GM18873 (cell line): ENCODE measurements around the gene USP17L12.
"Not testable (repeated sequence)": the region's sequence is repeated elsewhere in the genome, so short reads cannot be mapped to it uniquely, and the experiment has no call there.

Experiments used
- ATAC-seq: cut with Tn5 transposase; IDR thresholded peaks from one replicate; pipeline ENCODE4 v1.9.1; 2021; ENCODE audit warnings: mild to moderate bottlenecking, moderate library complexity, moderate number of reproducible peaks; ENCODE audit not compliant: unreplicated experiment, low FRiP score

The USP17L12 gene, protein sequence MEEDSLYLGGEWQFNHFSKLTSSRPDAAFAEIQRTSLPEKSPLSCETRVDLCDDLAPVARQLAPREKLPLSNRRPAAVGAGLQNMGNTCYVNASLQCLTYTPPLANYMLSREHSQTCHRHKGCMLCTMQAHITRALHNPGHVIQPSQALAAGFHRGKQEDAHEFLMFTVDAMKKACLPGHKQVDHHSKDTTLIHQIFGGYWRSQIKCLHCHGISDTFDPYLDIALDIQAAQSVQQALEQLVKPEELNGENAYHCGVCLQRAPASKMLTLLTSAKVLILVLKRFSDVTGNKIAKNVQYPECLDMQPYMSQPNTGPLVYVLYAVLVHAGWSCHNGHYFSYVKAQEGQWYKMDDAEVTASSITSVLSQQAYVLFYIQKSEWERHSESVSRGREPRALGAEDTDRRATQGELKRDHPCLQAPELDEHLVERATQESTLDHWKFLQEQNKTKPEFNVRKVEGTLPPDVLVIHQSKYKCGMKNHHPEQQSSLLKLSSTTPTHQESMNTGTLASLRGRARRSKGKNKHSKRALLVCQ

DNA sequence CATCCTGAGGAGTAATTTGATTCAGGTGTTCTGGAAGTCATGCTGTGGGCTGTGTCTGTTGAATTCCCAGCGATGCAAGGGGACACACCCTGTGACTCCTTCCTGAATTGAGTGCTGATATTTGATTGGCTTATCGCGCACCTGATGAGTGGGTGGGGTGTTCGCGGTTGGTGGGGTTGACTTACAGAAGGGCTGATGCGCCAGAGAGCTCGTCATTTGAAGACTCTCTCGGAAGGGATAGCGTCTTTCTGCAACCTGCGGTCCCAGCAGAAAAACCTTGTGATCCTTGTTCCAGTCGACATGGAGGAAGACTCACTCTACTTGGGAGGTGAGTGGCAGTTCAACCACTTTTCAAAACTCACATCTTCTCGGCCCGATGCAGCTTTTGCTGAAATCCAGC is at the start of gene USP17L12:
TSS of gene USP17L12 (plus strand) at position 301 of the 400 bp plus-strand sequence. CDS start at position 301, 0 bp downstream.
- not testable (repeated sequence) for ATAC-seq

GRCh38 chr4:9210357-9210756 is 9.6 kb upstream of the USP17L12 start, which contains the start of gene USP17L10:
Gene USP17L10, plus strand, starts transcription at chr4:9210657. Its CDS starts 0 bp downstream, at chr4:9210657.
- not testable (repeated sequence) for ATAC-seq

- not testable (repeated sequence) for ATAC-seq
Observed at GRCh38 chr4:9214701-9215100, 5.3 kb upstream of the USP17L12 start.

GRCh38 chr4:9215105-9215504 is 4.8 kb upstream of the USP17L12 start, which contains the start of gene USP17L11:
Gene USP17L11, plus strand, starts transcription at chr4:9215405. Its CDS starts 0 bp downstream, at chr4:9215405.
- not testable (repeated sequence) for ATAC-seq

- not testable (repeated sequence) for ATAC-seq
Observed at GRCh38 chr4:9224596-9224995, 4.6 kb downstream of the USP17L12 start, which contains the start of gene USP17L13. Gene USP17L13, plus strand, starts transcription at chr4:9224896. Its CDS starts 0 bp downstream, at chr4:9224896.

GRCh38 chr4:9230249-9230648 is 10.3 kb downstream of the USP17L12 start:
- not testable (repeated sequence) for ATAC-seq

DNA sequence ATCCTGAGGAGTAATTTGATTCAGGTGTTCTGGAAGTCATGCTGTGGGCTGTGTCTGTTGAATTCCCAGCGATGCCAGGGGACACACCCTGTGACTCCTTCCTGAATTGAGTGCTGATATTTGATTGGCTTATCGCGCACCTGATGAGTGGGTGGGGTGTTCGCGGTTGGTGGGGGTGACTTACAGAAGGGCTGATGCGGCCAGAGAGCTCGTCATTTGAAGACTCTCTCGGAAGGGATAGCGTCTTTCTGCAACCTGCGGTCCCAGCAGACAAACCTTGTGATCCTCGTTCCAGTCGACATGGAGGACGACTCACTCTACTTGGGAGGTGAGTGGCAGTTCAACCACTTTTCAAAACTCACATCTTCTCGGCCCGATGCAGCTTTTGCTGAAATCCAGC is 14.1 kb downstream of the USP17L12 start, which contains the start of gene USP17L15:
TSS of gene USP17L15 (plus strand) at position 301 of the 400 bp plus-strand sequence. CDS start at position 301, 0 bp downstream.
- not testable (repeated sequence) for ATAC-seq

DNA sequence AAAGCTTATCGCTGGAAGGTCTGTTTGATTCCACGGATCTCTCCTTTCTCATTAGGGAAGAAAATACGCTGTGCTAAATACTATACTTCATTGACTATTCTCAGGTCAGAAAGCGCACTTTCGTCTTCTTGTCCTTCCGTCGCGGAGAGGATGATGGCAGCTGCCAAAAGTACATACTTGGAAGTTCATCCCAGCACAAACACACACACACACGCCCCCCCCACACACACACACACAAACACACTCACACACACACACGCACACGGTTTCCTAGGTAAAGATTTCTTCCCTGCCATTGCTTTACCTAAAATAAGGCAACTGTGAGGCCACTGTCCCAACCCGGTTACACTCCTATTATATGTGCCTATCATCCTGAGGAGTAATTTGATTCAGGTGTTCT is 18.5 kb downstream of the USP17L12 start:
- ATAC-seq: not testable (repeated sequence)

- ATAC-seq: not testable (repeated sequence)
Observed at GRCh38 chr4:9243579-9243978, 23.6 kb downstream of the USP17L12 start, which contains the start of gene USP17L17. Gene USP17L17, plus strand, starts transcription at chr4:9243879. Its CDS starts 0 bp downstream, at chr4:9243879.

GRCh38 chr4:9247953-9248680 is 28.2 kb downstream of the USP17L12 start, which contains the start of gene USP17L18:
Gene USP17L18, plus strand, starts transcription at chr4:9248630. Its CDS starts 0 bp downstream, at chr4:9248630.
- not testable (repeated sequence) for ATAC-seq

DNA sequence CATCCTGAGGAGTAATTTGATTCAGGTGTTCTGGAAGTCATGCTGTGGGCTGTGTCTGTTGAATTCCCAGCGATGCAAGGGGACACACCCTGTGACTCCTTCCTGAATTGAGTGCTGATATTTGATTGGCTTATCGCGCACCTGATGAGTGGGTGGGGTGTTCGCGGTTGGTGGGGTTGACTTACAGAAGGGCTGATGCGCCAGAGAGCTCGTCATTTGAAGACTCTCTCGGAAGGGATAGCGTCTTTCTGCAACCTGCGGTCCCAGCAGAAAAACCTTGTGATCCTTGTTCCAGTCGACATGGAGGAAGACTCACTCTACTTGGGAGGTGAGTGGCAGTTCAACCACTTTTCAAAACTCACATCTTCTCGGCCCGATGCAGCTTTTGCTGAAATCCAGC is 33.1 kb downstream of the USP17L12 start, which contains the start of gene USP17L19:
TSS of gene USP17L19 (plus strand) at position 301 of the 400 bp plus-strand sequence. CDS start at position 301, 0 bp downstream.
- not testable (repeated sequence) for ATAC-seq

- ATAC-seq: not testable (repeated sequence)
Observed at GRCh38 chr4:9257824-9258223, 37.9 kb downstream of the USP17L12 start, which contains the start of gene USP17L20. Gene USP17L20, plus strand, starts transcription at chr4:9258124. Its CDS starts 0 bp downstream, at chr4:9258124.

GRCh38 chr4:9262572-9262971 is 42.6 kb downstream of the USP17L12 start, which contains the start of gene USP17L21:
Gene USP17L21, plus strand, starts transcription at chr4:9262872. Its CDS starts 0 bp downstream, at chr4:9262872.
- ATAC-seq: not testable (repeated sequence)

GRCh38 chr4:9267319-9267718 is 47.4 kb downstream of the USP17L12 start, which contains the start of gene USP17L22:
Gene USP17L22, plus strand, starts transcription at chr4:9267619. Its CDS starts 0 bp downstream, at chr4:9267619.
- not testable (repeated sequence) for ATAC-seq
